CD4-positive, alpha-beta T cell (primary cell): ENCODE data around the gene NOL3. TPM values are rescaled to one million over a fixed set of nuclear protein-coding genes. Genes with fewer than 3 reads are reported as not detected.

ENCODE experiments used
- ATAC-seq: fragments of 200-7000 bp; cut with Tn5 transposase; one replicate; pipeline ENCODE4 v1.10.0; 2022; ENCODE audit warnings: mild to moderate bottlenecking; ENCODE audit not compliant: poor library complexity
- CTCF ChIA-PET: fragments of 350-600 bp; sonication (Branson Sonifier 250); formaldehyde crosslinking; loops from one replicate; lab custom pipeline; 2021; ENCODE audit warnings: antibody characterized with exemption, inconsistent platforms; lab: Charles Lee
- POLR2A ChIA-PET: fragments of 350-600 bp; sonication (Branson Sonifier 250); formaldehyde crosslinking; loops from one replicate; lab custom pipeline; 2021; ENCODE audit warnings: antibody characterized with exemption, inconsistent platforms; lab: Charles Lee
- DNase-seq, 14 experiments: peaks; one replicate each; pipeline ENCODE4 v3.0.0-alpha.2; 2013 to 2020; ENCODE audit warnings: mixed read lengths in 2 of 14
- H3K27ac ChIP-seq, 2 donors: one replicate each; pipeline versions ENCODE4 v1.5.1 to v1.7.0; 2013; ENCODE audit warnings: low read length in 2 of 2, low read depth in 1 of 2, mild to moderate bottlenecking in 1 of 2
- H3K27me3 ChIP-seq, 2 experiments: 1 replicate in 1 of 2; 2 replicates in 1 of 2; pipeline versions ENCODE4 v1.6.1 to v1.7.0; 2013; ENCODE audit warnings: low read length in 2 of 2, control low read depth in 1 of 2, mild to moderate bottlenecking in 1 of 2, moderate library complexity in 1 of 2; ENCODE audit not compliant: insufficient read depth in 2 of 2, control insufficient read depth in 1 of 2
- H3K36me3 ChIP-seq: one replicate; pipeline ENCODE4 v1.6.1; 2013; ENCODE audit warnings: low read length, control low read depth; ENCODE audit not compliant: insufficient read depth
- H3K4me1 ChIP-seq: one replicate; pipeline ENCODE4 v1.6.1; 2013; ENCODE audit warnings: low read length, control low read depth; ENCODE audit not compliant: insufficient read depth
- H3K4me3 ChIP-seq: one replicate; pipeline ENCODE4 v1.5.1; 2013; ENCODE audit warnings: mild to moderate bottlenecking, low read length, moderate library complexity
- H3K9me3 ChIP-seq, 2 experiments: 1 replicate in 1 of 2; 2 replicates in 1 of 2; pipeline versions ENCODE4 v1.6.1 to v1.7.0; 2013; ENCODE audit warnings: low read length in 2 of 2, mild to moderate bottlenecking in 2 of 2, control low read depth in 1 of 2, moderate library complexity in 1 of 2; ENCODE audit not compliant: control insufficient read depth in 1 of 2, insufficient read depth in 1 of 2
- H3K27ac Mint-ChIP-seq: one replicate; pipeline ENCODE4 v1.8.0; 2020; ENCODE audit warnings: mixed read lengths
- H3K27me3 Mint-ChIP-seq: one replicate; pipeline ENCODE4 v1.8.0; 2021; ENCODE audit warnings: mixed read lengths
- H3K36me3 Mint-ChIP-seq: one replicate; pipeline ENCODE4 v1.8.0; 2021; ENCODE audit warnings: low read depth, mixed read lengths
- H3K4me1 Mint-ChIP-seq: one replicate; pipeline ENCODE4 v1.8.0; 2021; ENCODE audit warnings: low read depth, mixed read lengths
- H3K4me3 Mint-ChIP-seq: one replicate; pipeline ENCODE4 v1.8.0; 2020; ENCODE audit warnings: mild to moderate bottlenecking, mixed read lengths
- H3K9me3 Mint-ChIP-seq: one replicate; pipeline ENCODE4 v1.8.0; 2020; ENCODE audit warnings: mixed read lengths
- intact Hi-C, 2 experiments: fragments of 100-400 bp; cut with DNase I in 1 of 2; cut with micrococcal nuclease in 1 of 2; formaldehyde crosslinking; loops; one replicate each; pipeline versions ENCODE4 v1.15.1 to v1.9.0; 2023 to 2025; cut with DNase I, micrococcal nuclease
- total RNA-seq, 174 experiments: library from RNA in 2 of 174; stranded (reverse) in 2 of 174; gene quantifications; one replicate each; pipeline ENCODE4 v1.2.3 and lab custom pipeline; 2021 to 2026
- TF ChIP-seq, protein P1 (sequence below): fragments of 200-600 bp; IDR thresholded peaks from one replicate; pipeline ENCODE4 v1.8.0; 2022; ENCODE audit warnings: antibody characterized with exemption, mild to moderate bottlenecking

Gene NOL3
- total RNA-seq, 2 experiments from 2014 or later: 1.1 to 1.2 TPM

- TF ChIP-seq, protein P1, sequence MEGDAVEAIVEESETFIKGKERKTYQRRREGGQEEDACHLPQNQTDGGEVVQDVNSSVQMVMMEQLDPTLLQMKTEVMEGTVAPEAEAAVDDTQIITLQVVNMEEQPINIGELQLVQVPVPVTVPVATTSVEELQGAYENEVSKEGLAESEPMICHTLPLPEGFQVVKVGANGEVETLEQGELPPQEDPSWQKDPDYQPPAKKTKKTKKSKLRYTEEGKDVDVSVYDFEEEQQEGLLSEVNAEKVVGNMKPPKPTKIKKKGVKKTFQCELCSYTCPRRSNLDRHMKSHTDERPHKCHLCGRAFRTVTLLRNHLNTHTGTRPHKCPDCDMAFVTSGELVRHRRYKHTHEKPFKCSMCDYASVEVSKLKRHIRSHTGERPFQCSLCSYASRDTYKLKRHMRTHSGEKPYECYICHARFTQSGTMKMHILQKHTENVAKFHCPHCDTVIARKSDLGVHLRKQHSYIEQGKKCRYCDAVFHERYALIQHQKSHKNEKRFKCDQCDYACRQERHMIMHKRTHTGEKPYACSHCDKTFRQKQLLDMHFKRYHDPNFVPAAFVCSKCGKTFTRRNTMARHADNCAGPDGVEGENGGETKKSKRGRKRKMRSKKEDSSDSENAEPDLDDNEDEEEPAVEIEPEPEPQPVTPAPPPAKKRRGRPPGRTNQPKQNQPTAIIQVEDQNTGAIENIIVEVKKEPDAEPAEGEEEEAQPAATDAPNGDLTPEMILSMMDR: no peak
- Histone ChIP-seq H3K27ac (no peak overlapping the region), H3K9me3 (no peaks in the 10 kb centered on the region), H3K27me3 (no peaks in the 10 kb centered on the region), H3K4me3 (no peak overlapping the region), H3K36me3 (peaks cover 72% of the 10 kb centered on the region), H3K4me1 (no peaks in the 10 kb centered on the region)
- no peak overlapping the region for H3K4me3 Mint-ChIP-seq
- CTCF ChIA-PET: no interaction called here
- DNase-seq: no peak
- POLR2A ChIA-PET: interaction anchor here (0.9 kb wide), 1 partner anchor 10 kb away, joined by 7 read pairs; the partner anchor contains the start of gene B3GNT9
- H3K27me3 Mint-ChIP-seq: no peaks in the 10 kb centered on the region
- no peaks in the 10 kb centered on the region for H3K9me3 Mint-ChIP-seq
- intact Hi-C loops: loop anchor here in 1 of 2 experiments (10.0 kb wide), 1 partner anchor 313 kb away; no protein-coding TSS in a partner anchor
- peaks cover 91% of the 10 kb centered on the region for H3K36me3 Mint-ChIP-seq
- no peak for ATAC-seq
- H3K27ac Mint-ChIP-seq: no peak overlapping the region
- H3K4me1 Mint-ChIP-seq: no peaks in the 10 kb centered on the region
Measured at GRCh38 chr16:67141391-67141790, 28.9 kb upstream of the NOL3 start.

DNA sequence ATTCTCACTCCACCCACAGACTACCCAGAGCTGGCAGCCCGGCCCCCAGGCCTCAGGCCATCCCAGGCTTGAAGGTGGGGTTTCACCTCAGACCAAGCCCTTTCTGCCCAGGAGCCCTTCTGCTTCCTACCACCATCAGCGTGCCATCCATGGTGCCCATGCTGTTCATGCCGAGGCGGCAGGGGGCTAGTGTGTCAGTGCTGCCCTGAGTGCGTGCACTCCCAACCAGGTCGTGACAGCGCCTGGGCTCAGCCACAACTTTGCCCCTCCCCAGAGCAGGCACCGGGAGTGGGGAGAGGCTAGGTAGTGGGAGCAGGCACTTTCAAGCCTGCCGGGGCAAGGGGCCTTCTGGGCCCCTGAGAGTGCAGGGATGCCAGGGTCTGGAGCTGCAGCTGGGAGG is 28.0 kb upstream of the NOL3 start:
- H3K27me3 Mint-ChIP-seq: no peaks in the 10 kb centered on the region
- DNase-seq (no peak), ATAC-seq (no peak)
- TF ChIP-seq, protein P1: no peak
- H3K27me3 ChIP-seq: no peaks in the 10 kb centered on the region
- no peak overlapping the region for H3K27ac ChIP-seq
- POLR2A ChIA-PET: no interaction called here
- no peak overlapping the region for H3K27ac Mint-ChIP-seq
- H3K4me1 Mint-ChIP-seq: no peaks in the 10 kb centered on the region
- no peak overlapping the region for H3K4me3 Mint-ChIP-seq
- no peaks in the 10 kb centered on the region for H3K9me3 ChIP-seq
- CTCF ChIA-PET: no interaction called here
- H3K4me3 ChIP-seq: no peak overlapping the region
- intact Hi-C loops: loop anchor here in 1 of 2 experiments (2.0 to 10.0 kb wide), 2 partner anchors 26 to 312 kb away; no protein-coding TSS in a partner anchor
- no peaks in the 10 kb centered on the region for H3K9me3 Mint-ChIP-seq
- H3K36me3 Mint-ChIP-seq: peaks cover 94% of the 10 kb centered on the region
- H3K36me3 ChIP-seq: peaks cover 76% of the 10 kb centered on the region
- no peaks in the 10 kb centered on the region for H3K4me1 ChIP-seq

DNA sequence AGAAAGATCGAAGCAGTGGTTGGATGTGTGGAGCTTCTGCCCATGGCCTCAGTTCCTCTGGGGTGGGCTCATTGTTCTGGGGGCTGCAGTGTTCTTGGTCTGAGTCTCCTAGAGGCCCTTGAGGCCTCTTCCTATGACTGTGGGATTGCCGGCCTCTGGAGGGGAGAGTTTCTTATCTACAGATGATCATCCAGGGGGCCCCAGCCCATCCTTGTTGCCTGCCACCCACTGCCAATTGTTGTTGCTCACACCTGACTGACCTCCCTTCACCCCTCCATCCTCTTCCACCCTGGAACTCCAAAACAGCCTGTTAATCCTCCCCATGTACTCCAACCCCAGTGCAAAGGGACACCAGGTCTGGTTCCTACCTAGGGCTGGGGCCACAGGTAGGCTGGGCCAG is 25.4 kb upstream of the NOL3 start:
- ChIA-PET CTCF (interaction anchor here (1.7 kb wide), 1 partner anchor 10 kb away, joined by 5 read pairs; no protein-coding TSS in a partner anchor), POLR2A (no interaction called here)
- H3K9me3 ChIP-seq: peaks cover 0 to 7% of the 10 kb centered on the region in 2 experiments
- H3K9me3 Mint-ChIP-seq: no peaks in the 10 kb centered on the region
- H3K4me1 Mint-ChIP-seq: no peaks in the 10 kb centered on the region
- no peak overlapping the region for H3K4me3 Mint-ChIP-seq
- H3K36me3 Mint-ChIP-seq: peaks cover 88% of the 10 kb centered on the region
- H3K27ac ChIP-seq: no peak overlapping the region
- H3K4me1 ChIP-seq: peaks cover 7% of the 10 kb centered on the region
- intact Hi-C loops: loop anchor here in 1 of 2 experiments (10.0 kb wide), 1 partner anchor 310 kb away; no protein-coding TSS in a partner anchor
- peaks cover 11% of the 10 kb centered on the region for H3K27me3 Mint-ChIP-seq
- H3K4me3 ChIP-seq: no peak overlapping the region
- no peaks in the 10 kb centered on the region for H3K27me3 ChIP-seq
- H3K27ac Mint-ChIP-seq: no peak overlapping the region
- no peak for ATAC-seq
- H3K36me3 ChIP-seq: peaks cover 77% of the 10 kb centered on the region
- TF ChIP-seq, protein P1: no peak
- DNase-seq: no peak
